ENCODE measurements around the gene TCEAL7. TPM values are rescaled to one million over a fixed set of nuclear protein-coding genes. Genes with fewer than 3 reads are reported as not detected.

Gene TCEAL7
- total and polyA plus RNA-seq, 2 donors (not counting 3 experiments of a cell fraction or from before 2014, with no cell fraction given): 4.2 to 10.5 TPM

GRCh38 chrX:103369479-103369878 lies 39.4 kb downstream of the TCEAL7 start:
- dilution Hi-C loops (cut with MboI; ENCODE audit: extremely low pct_ligation_motif_present, low sequenced_read_pairs): no loop called here
- CTCF ChIA-PET: no interaction called here
- DNase-seq (ENCODE audit: low read depth, low spot score) (no peak), FAIRE-seq (no peak)
- Histone ChIP-seq H3K9ac (replicated peaks; ENCODE audit: extremely low read depth, insufficient read depth, low read length) (no peak overlapping the region), H3K9me1 (replicated peaks; ENCODE audit: control insufficient read depth, extremely low read depth, insufficient read depth, low read length) (no peaks in the 10 kb centered on the region), H3K9me3 (replicated peaks; ENCODE audit: control insufficient read depth, insufficient read depth, low read length) (no peaks in the 10 kb centered on the region), H4K20me1 (replicated peaks; ENCODE audit: control insufficient read depth, extremely low read depth, insufficient read depth, low read length) (no peaks in the 10 kb centered on the region), H3K27me3 (ENCODE audit: control insufficient read depth in 2 of 2, insufficient read depth in 2 of 2, low read length in 2 of 2) (no peaks in the 10 kb centered on the region), H3K4me1 (ENCODE audit: control insufficient read depth, extremely low read depth, insufficient read depth, low read length) (no peaks in the 10 kb centered on the region), H3K36me3 (ENCODE audit: control insufficient read depth in 2 of 2, extremely low read depth in 1 of 2, insufficient read depth in 2 of 2, low read length in 2 of 2) (no peaks in the 10 kb centered on the region), H2AFZ (ENCODE audit: low read depth, low read length) (no peak overlapping the region), H3K4me2 (ENCODE audit: insufficient read depth, low read length) (no peak overlapping the region), H3K79me2 (ENCODE audit: control insufficient read depth, insufficient read depth, low read length) (no peaks in the 10 kb centered on the region), H3K4me3 (replicated peaks in 1 of 3; ENCODE audit: insufficient read depth in 1 of 3, low read depth in 1 of 3, low read length in 3 of 3) (no peak overlapping the region), H3K27ac (ENCODE audit: insufficient read depth, low read depth, low read length) (no peak overlapping the region)
- POLR2A ChIA-PET: no interaction called here
- no peak for TF ChIP-seq JUN (IDR thresholded peaks at IDR 0.05; ENCODE audit: borderline replicate concordance, insufficient read depth, insufficient read length, low read depth)
- no peak for TF ChIP-seq GATA2 (IDR thresholded peaks at IDR 0.05; ENCODE audit: insufficient read depth, insufficient read length, low read depth, low read length)
- TF ChIP-seq FOS (IDR thresholded peaks at IDR 0.05; ENCODE audit: borderline replicate concordance, insufficient read depth, low read length): no peak
- no peak for TF ChIP-seq MYC (IDR thresholded peaks at IDR 0.05; ENCODE audit: low read depth, low read length)
- no peak for TF ChIP-seq POLR2AphosphoS5 (IDR thresholded peaks at IDR 0.05; ENCODE audit: insufficient read depth, low read depth, low read length)
- TF ChIP-seq, protein P1, sequence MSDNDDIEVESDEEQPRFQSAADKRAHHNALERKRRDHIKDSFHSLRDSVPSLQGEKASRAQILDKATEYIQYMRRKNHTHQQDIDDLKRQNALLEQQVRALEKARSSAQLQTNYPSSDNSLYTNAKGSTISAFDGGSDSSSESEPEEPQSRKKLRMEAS (IDR thresholded peaks at IDR 0.05; ENCODE audit: insufficient read depth, insufficient read length): no peak
- no peak for TF ChIP-seq POLR2A (IDR thresholded peaks at IDR 0.05; ENCODE audit: low read depth, low read length)
- TF ChIP-seq, protein P2, sequence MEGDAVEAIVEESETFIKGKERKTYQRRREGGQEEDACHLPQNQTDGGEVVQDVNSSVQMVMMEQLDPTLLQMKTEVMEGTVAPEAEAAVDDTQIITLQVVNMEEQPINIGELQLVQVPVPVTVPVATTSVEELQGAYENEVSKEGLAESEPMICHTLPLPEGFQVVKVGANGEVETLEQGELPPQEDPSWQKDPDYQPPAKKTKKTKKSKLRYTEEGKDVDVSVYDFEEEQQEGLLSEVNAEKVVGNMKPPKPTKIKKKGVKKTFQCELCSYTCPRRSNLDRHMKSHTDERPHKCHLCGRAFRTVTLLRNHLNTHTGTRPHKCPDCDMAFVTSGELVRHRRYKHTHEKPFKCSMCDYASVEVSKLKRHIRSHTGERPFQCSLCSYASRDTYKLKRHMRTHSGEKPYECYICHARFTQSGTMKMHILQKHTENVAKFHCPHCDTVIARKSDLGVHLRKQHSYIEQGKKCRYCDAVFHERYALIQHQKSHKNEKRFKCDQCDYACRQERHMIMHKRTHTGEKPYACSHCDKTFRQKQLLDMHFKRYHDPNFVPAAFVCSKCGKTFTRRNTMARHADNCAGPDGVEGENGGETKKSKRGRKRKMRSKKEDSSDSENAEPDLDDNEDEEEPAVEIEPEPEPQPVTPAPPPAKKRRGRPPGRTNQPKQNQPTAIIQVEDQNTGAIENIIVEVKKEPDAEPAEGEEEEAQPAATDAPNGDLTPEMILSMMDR (IDR thresholded peaks at IDR 0.05; ENCODE audit: extremely low read depth in 1 of 2, insufficient read depth in 1 of 2, low read depth in 1 of 2, low read length in 2 of 2): no peak
- no peak for TF ChIP-seq EZH2 (IDR thresholded peaks at IDR 0.05; ENCODE audit: borderline replicate concordance, low read depth, low read length, severe bottlenecking)
- intact Hi-C loops (cut with micrococcal nuclease): no loop called here
- BruUV-seq (replicated peaks): no TSS peak
